NCI-H2081 (cell line): ENCODE results near the gene NDUFC2.
"Not testable (repeated sequence)": the region's sequence is repeated elsewhere in the genome, so short reads cannot be mapped to it uniquely, and the experiment has no call there.

ENCODE experiments used
- DNase-seq, 2 experiments: peaks; one replicate each; lab custom pipeline; 2025; lab: John Stamatoyannopoulos, UW

The NDUFC2 gene

GRCh38 chr11:78079232-78080083 is at the start of gene NDUFC2:
TSS of gene NDUFC2 (minus strand) at chr11:78079862. CDS start at chr11:78079744, 118 bp downstream.
- peak; percentile 77 to 82 for DNase-seq

GRCh38 chr11:78127403-78127802 is 47.7 kb upstream of the NDUFC2 start:
- no peak for DNase-seq

- DNase-seq: no peak
Measured at GRCh38 chr11:78112582-78113275, 33.1 kb upstream of the NDUFC2 start.

- no peak for DNase-seq
Measured at GRCh38 chr11:78111298-78111697, 31.6 kb upstream of the NDUFC2 start.

GRCh38 chr11:78110830-78111229 is 31.2 kb upstream of the NDUFC2 start:
- no peak for DNase-seq

GRCh38 chr11:78110351-78110750 is 30.7 kb upstream of the NDUFC2 start:
- no peak for DNase-seq

- DNase-seq: no peak
Measured at GRCh38 chr11:78109081-78110015, 29.7 kb upstream of the NDUFC2 start.

- DNase-seq: peak; percentile 77 to 94
Measured at GRCh38 chr11:78100676-78101472, 21.2 kb upstream of the NDUFC2 start.

- peak; percentile 77 to 94 for DNase-seq
Measured at GRCh38 chr11:78100261-78100660, 20.6 kb upstream of the NDUFC2 start.

- DNase-seq: peak; percentile 46 to 74
Measured at GRCh38 chr11:78099666-78100065, 20.0 kb upstream of the NDUFC2 start.

GRCh38 chr11:78097666-78098385 is 18.2 kb upstream of the NDUFC2 start:
- DNase-seq: no peak

GRCh38 chr11:78094250-78094649 is 14.6 kb upstream of the NDUFC2 start:
- DNase-seq: no peak

GRCh38 chr11:78086521-78087074 is 6.9 kb upstream of the NDUFC2 start:
- not testable (repeated sequence) for DNase-seq

- peak in 1 of 2 experiments; percentile 19 for DNase-seq
Measured at GRCh38 chr11:78085972-78086371, 6.3 kb upstream of the NDUFC2 start.

GRCh38 chr11:78084506-78084905 is 4.8 kb upstream of the NDUFC2 start:
- DNase-seq: not testable (repeated sequence)

GRCh38 chr11:78083021-78083420 is 3.4 kb upstream of the NDUFC2 start:
- no peak for DNase-seq

- no peak for DNase-seq
Measured at GRCh38 chr11:78082146-78082545, 2.5 kb upstream of the NDUFC2 start.

GRCh38 chr11:78081583-78081982 is 1.9 kb upstream of the NDUFC2 start:
- DNase-seq: no peak

GRCh38 chr11:78080818-78081495 is 1.3 kb upstream of the NDUFC2 start:
- DNase-seq: no peak
